ENCODE measurements around the gene MAP2K4.

Gene MAP2K4

GRCh38 chr17:12034538-12034937 is 13.9 kb downstream of the MAP2K4 start:
- H3K9me3 ChIP-seq (ENCODE audit: control insufficient read depth in 1 of 2, low read length in 2 of 2): no peaks in the 10 kb centered on the region
- H3K27me3 ChIP-seq (ENCODE audit: control insufficient read depth in 1 of 2, insufficient read depth in 2 of 2, low read length in 2 of 2): no peaks in the 10 kb centered on the region
- no peaks in the 10 kb centered on the region for H3K36me3 ChIP-seq (ENCODE audit: control insufficient read depth in 1 of 2, insufficient read depth in 2 of 2, low read length in 2 of 2)
- H3K9ac ChIP-seq (ENCODE audit: low read depth in 1 of 2, low read length in 2 of 2): no peak overlapping the region
- H3K27ac ChIP-seq (ENCODE audit: low read depth, low read length): no peak overlapping the region
- no peak overlapping the region for H3K4me3 ChIP-seq (ENCODE audit: low read depth in 1 of 2, low read length in 2 of 2)
- H3K4me1 ChIP-seq (ENCODE audit: control insufficient read depth in 1 of 2, insufficient read depth in 2 of 2, low read length in 2 of 2): no peaks in the 10 kb centered on the region

- H3K27ac ChIP-seq (ENCODE audit: low read depth, low read length): no peak overlapping the region
- H3K4me1 ChIP-seq (ENCODE audit: control insufficient read depth in 1 of 2, insufficient read depth in 2 of 2, low read length in 2 of 2): no peaks in the 10 kb centered on the region
- H3K36me3 ChIP-seq (ENCODE audit: control insufficient read depth in 1 of 2, insufficient read depth in 2 of 2, low read length in 2 of 2): no peaks in the 10 kb centered on the region
- H3K27me3 ChIP-seq (ENCODE audit: control insufficient read depth in 1 of 2, insufficient read depth in 2 of 2, low read length in 2 of 2): no peaks in the 10 kb centered on the region
- H3K9me3 ChIP-seq (ENCODE audit: control insufficient read depth in 1 of 2, low read length in 2 of 2): no peaks in the 10 kb centered on the region
- H3K4me3 ChIP-seq (ENCODE audit: low read depth in 1 of 2, low read length in 2 of 2): no peak overlapping the region
- no peak overlapping the region for H3K9ac ChIP-seq (ENCODE audit: low read depth in 1 of 2, low read length in 2 of 2)
Measured at GRCh38 chr17:12035673-12036072, 15.0 kb downstream of the MAP2K4 start.

DNA sequence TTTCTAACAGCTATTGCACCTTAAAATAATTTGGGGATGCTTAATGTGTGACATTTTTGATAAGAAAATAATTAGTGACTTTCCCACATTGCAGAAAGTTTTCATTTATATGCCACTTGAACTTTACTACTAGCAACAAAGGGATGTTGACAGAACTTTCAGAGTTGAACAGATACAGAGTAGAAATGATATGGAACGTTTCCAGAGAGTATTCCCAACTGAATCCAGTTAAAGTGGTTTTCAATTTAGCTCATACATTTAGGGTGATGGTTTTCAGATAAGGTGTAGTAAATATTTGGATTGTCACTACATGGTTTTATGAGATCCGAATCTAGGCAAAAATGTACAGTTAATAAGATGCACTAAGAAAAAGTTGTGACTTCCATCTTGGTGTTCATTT is 17.3 kb downstream of the MAP2K4 start:
- no peaks in the 10 kb centered on the region for H3K9me3 ChIP-seq (ENCODE audit: control insufficient read depth in 1 of 2, low read length in 2 of 2)
- no peaks in the 10 kb centered on the region for H3K27me3 ChIP-seq (ENCODE audit: control insufficient read depth in 1 of 2, insufficient read depth in 2 of 2, low read length in 2 of 2)
- no peaks in the 10 kb centered on the region for H3K4me1 ChIP-seq (ENCODE audit: control insufficient read depth in 1 of 2, insufficient read depth in 2 of 2, low read length in 2 of 2)
- no peak overlapping the region for H3K4me3 ChIP-seq (ENCODE audit: low read depth in 1 of 2, low read length in 2 of 2)
- no peak overlapping the region for H3K27ac ChIP-seq (ENCODE audit: low read depth, low read length)
- no peak overlapping the region for H3K9ac ChIP-seq (ENCODE audit: low read depth in 1 of 2, low read length in 2 of 2)
- H3K36me3 ChIP-seq (ENCODE audit: control insufficient read depth in 1 of 2, insufficient read depth in 2 of 2, low read length in 2 of 2): no peaks in the 10 kb centered on the region

GRCh38 chr17:12040478-12040877 is 19.8 kb downstream of the MAP2K4 start:
- H3K27ac ChIP-seq (ENCODE audit: low read depth, low read length): no peak overlapping the region
- no peak overlapping the region for H3K4me3 ChIP-seq (ENCODE audit: low read depth in 1 of 2, low read length in 2 of 2)
- H3K4me1 ChIP-seq (ENCODE audit: control insufficient read depth in 1 of 2, insufficient read depth in 2 of 2, low read length in 2 of 2): peaks cover 4 to 12% of the 10 kb centered on the region in 2 donors
- H3K27me3 ChIP-seq (ENCODE audit: control insufficient read depth in 1 of 2, insufficient read depth in 2 of 2, low read length in 2 of 2): no peaks in the 10 kb centered on the region
- no peaks in the 10 kb centered on the region for H3K36me3 ChIP-seq (ENCODE audit: control insufficient read depth in 1 of 2, insufficient read depth in 2 of 2, low read length in 2 of 2)
- no peak overlapping the region for H3K9ac ChIP-seq (ENCODE audit: low read depth in 1 of 2, low read length in 2 of 2)
- no peaks in the 10 kb centered on the region for H3K9me3 ChIP-seq (ENCODE audit: control insufficient read depth in 1 of 2, low read length in 2 of 2)

- H3K4me3 ChIP-seq (ENCODE audit: low read depth in 1 of 2, low read length in 2 of 2): no peak overlapping the region
- no peaks in the 10 kb centered on the region for H3K36me3 ChIP-seq (ENCODE audit: control insufficient read depth in 1 of 2, insufficient read depth in 2 of 2, low read length in 2 of 2)
- no peak overlapping the region for H3K9ac ChIP-seq (ENCODE audit: low read depth in 1 of 2, low read length in 2 of 2)
- no peaks in the 10 kb centered on the region for H3K9me3 ChIP-seq (ENCODE audit: control insufficient read depth in 1 of 2, low read length in 2 of 2)
- H3K27me3 ChIP-seq (ENCODE audit: control insufficient read depth in 1 of 2, insufficient read depth in 2 of 2, low read length in 2 of 2): no peaks in the 10 kb centered on the region
- H3K27ac ChIP-seq (ENCODE audit: low read depth, low read length): no peak overlapping the region
- peaks cover 4 to 15% of the 10 kb centered on the region in 2 donors for H3K4me1 ChIP-seq (ENCODE audit: control insufficient read depth in 1 of 2, insufficient read depth in 2 of 2, low read length in 2 of 2)
Measured at GRCh38 chr17:12041312-12041711, 20.6 kb downstream of the MAP2K4 start.

- Histone ChIP-seq H3K4me1 (ENCODE audit: control insufficient read depth in 1 of 2, insufficient read depth in 2 of 2, low read length in 2 of 2) (peaks cover 4 to 26% of the 10 kb centered on the region in 2 donors), H3K36me3 (ENCODE audit: control insufficient read depth in 1 of 2, insufficient read depth in 2 of 2, low read length in 2 of 2) (no peaks in the 10 kb centered on the region), H3K27ac (ENCODE audit: low read depth, low read length) (no peak overlapping the region), H3K9ac (ENCODE audit: low read depth in 1 of 2, low read length in 2 of 2) (no peak overlapping the region), H3K9me3 (ENCODE audit: control insufficient read depth in 1 of 2, low read length in 2 of 2) (no peaks in the 10 kb centered on the region), H3K4me3 (ENCODE audit: low read depth in 1 of 2, low read length in 2 of 2) (no peak overlapping the region), H3K27me3 (ENCODE audit: control insufficient read depth in 1 of 2, insufficient read depth in 2 of 2, low read length in 2 of 2) (no peaks in the 10 kb centered on the region)
Measured at GRCh38 chr17:12043702-12044101, 23.0 kb downstream of the MAP2K4 start.

- Histone ChIP-seq H3K27me3 (ENCODE audit: control insufficient read depth in 1 of 2, insufficient read depth in 2 of 2, low read length in 2 of 2) (no peaks in the 10 kb centered on the region), H3K27ac (ENCODE audit: low read depth, low read length) (no peak overlapping the region), H3K4me1 (ENCODE audit: control insufficient read depth in 1 of 2, insufficient read depth in 2 of 2, low read length in 2 of 2) (peaks cover 4 to 35% of the 10 kb centered on the region in 2 donors), H3K36me3 (ENCODE audit: control insufficient read depth in 1 of 2, insufficient read depth in 2 of 2, low read length in 2 of 2) (no peaks in the 10 kb centered on the region), H3K4me3 (ENCODE audit: low read depth in 1 of 2, low read length in 2 of 2) (no peak overlapping the region), H3K9me3 (ENCODE audit: control insufficient read depth in 1 of 2, low read length in 2 of 2) (no peaks in the 10 kb centered on the region), H3K9ac (ENCODE audit: low read depth in 1 of 2, low read length in 2 of 2) (no peak overlapping the region)
Measured at GRCh38 chr17:12046786-12047185, 26.1 kb downstream of the MAP2K4 start.

DNA sequence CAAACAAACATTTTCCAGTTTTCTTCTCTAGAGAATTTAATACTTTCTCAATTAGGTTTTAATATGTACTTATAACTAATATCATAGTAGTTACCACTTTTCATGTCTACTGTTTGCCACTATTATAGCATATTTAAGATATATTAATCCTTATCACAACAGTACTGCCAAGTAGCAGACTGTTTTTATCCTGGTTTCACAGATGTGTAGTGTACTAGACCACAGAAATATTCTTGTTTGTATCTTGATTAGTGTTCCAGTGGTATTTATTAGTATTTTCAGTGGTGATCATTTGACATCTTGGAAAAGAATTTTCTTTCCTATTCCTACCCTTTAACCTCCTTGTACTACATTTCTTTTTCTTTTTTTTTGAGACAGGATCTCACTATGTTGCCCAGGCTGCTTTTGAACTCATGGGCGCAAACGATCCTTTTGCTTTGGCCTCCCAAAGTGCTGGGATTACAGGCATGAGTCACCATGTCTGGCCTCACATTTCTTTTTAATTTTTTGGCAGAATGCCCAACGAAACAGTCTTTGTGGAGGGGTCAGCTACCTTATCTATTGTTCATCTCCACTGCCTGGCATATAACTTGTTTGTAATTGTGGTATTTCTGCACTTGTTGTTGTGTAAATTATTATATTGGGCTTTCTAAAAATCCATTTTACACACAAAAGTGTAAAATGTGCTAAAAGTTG is 27.2 kb downstream of the MAP2K4 start:
- no peak overlapping the region for H3K4me3 ChIP-seq (ENCODE audit: low read depth in 1 of 2, low read length in 2 of 2)
- H3K27ac ChIP-seq (ENCODE audit: low read depth, low read length): no peak overlapping the region
- no peak overlapping the region for H3K9ac ChIP-seq (ENCODE audit: low read depth in 1 of 2, low read length in 2 of 2)
- H3K27me3 ChIP-seq (ENCODE audit: control insufficient read depth in 1 of 2, insufficient read depth in 2 of 2, low read length in 2 of 2): no peaks in the 10 kb centered on the region
- H3K9me3 ChIP-seq (ENCODE audit: control insufficient read depth in 1 of 2, low read length in 2 of 2): no peaks in the 10 kb centered on the region
- no peaks in the 10 kb centered on the region for H3K36me3 ChIP-seq (ENCODE audit: control insufficient read depth in 1 of 2, insufficient read depth in 2 of 2, low read length in 2 of 2)
- peaks cover 4 to 35% of the 10 kb centered on the region in 2 donors for H3K4me1 ChIP-seq (ENCODE audit: control insufficient read depth in 1 of 2, insufficient read depth in 2 of 2, low read length in 2 of 2)

GRCh38 chr17:12048843-12049473 is 28.3 kb downstream of the MAP2K4 start:
- Histone ChIP-seq H3K4me1 (ENCODE audit: control insufficient read depth in 1 of 2, insufficient read depth in 2 of 2, low read length in 2 of 2) (peaks cover 0 to 26% of the 10 kb centered on the region in 2 donors), H3K27ac (ENCODE audit: low read depth, low read length) (no peak overlapping the region)

GRCh38 chr17:12050646-12051225 is 30.1 kb downstream of the MAP2K4 start:
- no peaks in the 10 kb centered on the region for H3K9me3 ChIP-seq (ENCODE audit: control insufficient read depth in 1 of 2, low read length in 2 of 2)
- H3K4me1 ChIP-seq (ENCODE audit: control insufficient read depth in 1 of 2, insufficient read depth in 2 of 2, low read length in 2 of 2): peaks cover 0 to 23% of the 10 kb centered on the region in 2 donors
- no peak overlapping the region for H3K4me3 ChIP-seq (ENCODE audit: low read depth in 1 of 2, low read length in 2 of 2)
- H3K27me3 ChIP-seq (ENCODE audit: control insufficient read depth in 1 of 2, insufficient read depth in 2 of 2, low read length in 2 of 2): no peaks in the 10 kb centered on the region
- no peaks in the 10 kb centered on the region for H3K36me3 ChIP-seq (ENCODE audit: control insufficient read depth in 1 of 2, insufficient read depth in 2 of 2, low read length in 2 of 2)
- H3K27ac ChIP-seq (ENCODE audit: low read depth, low read length): no peak overlapping the region
- no peak overlapping the region for H3K9ac ChIP-seq (ENCODE audit: low read depth in 1 of 2, low read length in 2 of 2)

More at GRCh38 chr17:12048843-12049473, 28.3 kb downstream of the MAP2K4 start:
- Histone ChIP-seq H3K9ac (ENCODE audit: low read depth in 1 of 2, low read length in 2 of 2) (no peak overlapping the region), H3K4me3 (ENCODE audit: low read depth in 1 of 2, low read length in 2 of 2) (no peak overlapping the region), H3K9me3 (ENCODE audit: control insufficient read depth in 1 of 2, low read length in 2 of 2) (no peaks in the 10 kb centered on the region), H3K36me3 (ENCODE audit: control insufficient read depth in 1 of 2, insufficient read depth in 2 of 2, low read length in 2 of 2) (no peaks in the 10 kb centered on the region), H3K27me3 (ENCODE audit: control insufficient read depth in 1 of 2, insufficient read depth in 2 of 2, low read length in 2 of 2) (no peaks in the 10 kb centered on the region)

Measured in duodenal mucosa (tissue), 2 donors.